ENCODE measurements around the gene PMM1. TPM values are rescaled to one million over a fixed set of nuclear protein-coding genes. Genes with fewer than 3 reads are reported as not detected.

The PMM1 gene
- polyA plus RNA-seq, 1 donor (not counting 4 experiments of a cell fraction or from before 2014, with no cell fraction given): 39.6 TPM

DNA sequence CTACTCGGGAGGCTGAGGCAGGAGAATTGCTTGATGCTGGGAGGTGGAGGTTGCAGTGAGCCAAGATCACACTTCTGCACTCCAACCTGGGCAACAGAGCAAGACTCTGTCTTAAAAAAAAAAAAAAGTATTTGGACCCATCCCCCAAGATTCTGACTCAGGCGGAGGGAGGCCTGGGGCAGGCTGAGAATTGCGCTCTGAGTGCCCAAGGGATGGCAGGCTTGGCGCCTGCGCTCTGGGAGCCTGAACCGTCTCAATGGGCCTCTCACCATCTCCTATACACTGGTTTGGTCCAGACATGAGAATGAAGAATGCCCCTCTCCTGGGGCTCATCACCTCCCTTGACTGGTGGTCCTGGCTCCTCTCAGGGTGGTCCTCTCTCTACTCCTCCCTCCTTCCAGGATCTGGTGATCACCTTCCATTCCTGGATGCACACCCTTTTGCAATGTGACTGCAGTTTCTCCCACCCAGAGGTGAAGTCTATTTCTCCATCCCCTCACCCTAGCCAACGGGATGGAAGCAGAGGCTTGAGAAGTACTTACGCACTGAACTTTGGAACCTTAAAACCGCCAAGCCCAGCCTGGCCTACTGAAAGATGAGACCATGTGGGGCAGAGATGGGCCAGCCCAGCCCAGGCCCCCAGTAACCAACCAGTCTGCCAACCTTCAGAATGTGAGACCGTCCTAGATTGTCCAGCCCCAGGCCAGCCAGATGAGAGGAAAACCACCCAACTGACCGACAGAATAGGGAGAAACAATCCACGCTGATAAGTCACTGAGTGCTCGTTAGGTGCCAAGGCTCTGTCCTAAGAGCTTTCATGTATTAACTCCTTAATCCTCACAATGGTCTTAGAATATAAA lies 50.3 kb downstream of the PMM1 start:
- Histone ChIP-seq H3K4me2 (ENCODE audit: control insufficient read depth, extremely low read depth, insufficient read depth, low read depth, low read length) (no peak overlapping the region), H3K9me3 (ENCODE audit: control insufficient read depth, low read depth, low read length) (no peaks in the 10 kb centered on the region), H3K27ac (ENCODE audit: control insufficient read depth, insufficient read depth, low read length) (no peak overlapping the region), H3K9me1 (ENCODE audit: control insufficient read depth, extremely low read depth, insufficient read depth, low read length) (peaks cover 2% of the 10 kb centered on the region), H3K79me2 (ENCODE audit: control insufficient read depth, insufficient read depth, low read length) (peaks cover 52% of the 10 kb centered on the region), H4K20me1 (ENCODE audit: control insufficient read depth, extremely low read depth, insufficient read depth, low read length) (peaks cover 4% of the 10 kb centered on the region), H3K36me3 (ENCODE audit: control insufficient read depth in 2 of 2, extremely low read depth in 1 of 2, insufficient read depth in 2 of 2, low read length in 2 of 2) (peaks cover 14 to 15% of the 10 kb centered on the region in 2 experiments), H3K4me3 (ENCODE audit: control insufficient read depth in 2 of 3, extremely low read depth in 1 of 3, insufficient read depth in 2 of 3, low read depth in 1 of 3, low read length in 3 of 3) (no peak overlapping the region), H3K9ac (ENCODE audit: control insufficient read depth, extremely low read depth, insufficient read depth, low read length) (no peak overlapping the region), H3K27me3 (ENCODE audit: control insufficient read depth, extremely low read depth, insufficient read depth, low read length) (no peaks in the 10 kb centered on the region), H3K4me1 (ENCODE audit: control insufficient read depth, extremely low read depth, insufficient read depth, low read length) (peaks cover 9% of the 10 kb centered on the region), H2AFZ (ENCODE audit: control insufficient read depth, low read length) (no peak overlapping the region)
- dilution Hi-C loops (cut with MboI; ENCODE audit: extremely low pct_ligation_motif_present, low sequenced_read_pairs): no loop called here
- FAIRE-seq (no peak), DNase-seq (ENCODE audit: low read depth, low spot score) (no peak)
- TF ChIP-seq, protein P1, sequence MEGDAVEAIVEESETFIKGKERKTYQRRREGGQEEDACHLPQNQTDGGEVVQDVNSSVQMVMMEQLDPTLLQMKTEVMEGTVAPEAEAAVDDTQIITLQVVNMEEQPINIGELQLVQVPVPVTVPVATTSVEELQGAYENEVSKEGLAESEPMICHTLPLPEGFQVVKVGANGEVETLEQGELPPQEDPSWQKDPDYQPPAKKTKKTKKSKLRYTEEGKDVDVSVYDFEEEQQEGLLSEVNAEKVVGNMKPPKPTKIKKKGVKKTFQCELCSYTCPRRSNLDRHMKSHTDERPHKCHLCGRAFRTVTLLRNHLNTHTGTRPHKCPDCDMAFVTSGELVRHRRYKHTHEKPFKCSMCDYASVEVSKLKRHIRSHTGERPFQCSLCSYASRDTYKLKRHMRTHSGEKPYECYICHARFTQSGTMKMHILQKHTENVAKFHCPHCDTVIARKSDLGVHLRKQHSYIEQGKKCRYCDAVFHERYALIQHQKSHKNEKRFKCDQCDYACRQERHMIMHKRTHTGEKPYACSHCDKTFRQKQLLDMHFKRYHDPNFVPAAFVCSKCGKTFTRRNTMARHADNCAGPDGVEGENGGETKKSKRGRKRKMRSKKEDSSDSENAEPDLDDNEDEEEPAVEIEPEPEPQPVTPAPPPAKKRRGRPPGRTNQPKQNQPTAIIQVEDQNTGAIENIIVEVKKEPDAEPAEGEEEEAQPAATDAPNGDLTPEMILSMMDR (optimal IDR thresholded peaks at IDR 0.05 in 1 of 3, IDR thresholded peaks at IDR 0.05 in 1 of 3, conservative IDR thresholded peaks at IDR 0.05 in 1 of 3; ENCODE audit: extremely low read depth in 1 of 3, insufficient read depth in 2 of 3, low read length in 3 of 3): no peak

DNA sequence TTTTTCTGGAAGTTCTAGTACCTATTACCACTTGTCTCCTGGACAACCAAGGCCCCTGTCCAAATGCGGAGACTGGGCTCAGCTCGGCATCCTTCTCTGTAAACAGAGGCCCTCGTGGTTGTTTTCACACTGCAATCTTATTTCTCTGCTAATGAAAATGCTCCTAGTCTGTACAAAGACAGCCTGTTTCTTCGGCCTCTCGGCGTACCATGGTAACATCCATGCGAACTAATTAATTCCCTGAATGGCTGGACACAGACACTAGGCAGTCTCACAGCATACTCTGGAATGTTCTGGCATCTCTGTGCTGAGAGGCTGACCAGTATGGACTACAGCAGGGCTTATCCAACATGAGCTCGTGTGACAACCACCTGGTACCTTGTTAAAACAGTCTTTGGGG lies 51.1 kb downstream of the PMM1 start:
- DNase-seq (ENCODE audit: low read depth, low spot score) (no peak), FAIRE-seq (no peak)
- Histone ChIP-seq H3K4me3 (ENCODE audit: control insufficient read depth in 2 of 3, extremely low read depth in 1 of 3, insufficient read depth in 2 of 3, low read depth in 1 of 3, low read length in 3 of 3) (no peak overlapping the region), H3K9me1 (ENCODE audit: control insufficient read depth, extremely low read depth, insufficient read depth, low read length) (peaks cover 2% of the 10 kb centered on the region), H3K9ac (ENCODE audit: control insufficient read depth, extremely low read depth, insufficient read depth, low read length) (no peak overlapping the region), H3K9me3 (ENCODE audit: control insufficient read depth, low read depth, low read length) (no peaks in the 10 kb centered on the region), H3K27me3 (ENCODE audit: control insufficient read depth, extremely low read depth, insufficient read depth, low read length) (no peaks in the 10 kb centered on the region), H3K36me3 (ENCODE audit: control insufficient read depth in 2 of 2, extremely low read depth in 1 of 2, insufficient read depth in 2 of 2, low read length in 2 of 2) (peaks cover 16 to 22% of the 10 kb centered on the region in 2 experiments), H4K20me1 (ENCODE audit: control insufficient read depth, extremely low read depth, insufficient read depth, low read length) (peaks cover 4% of the 10 kb centered on the region), H3K4me1 (ENCODE audit: control insufficient read depth, extremely low read depth, insufficient read depth, low read length) (peaks cover 9% of the 10 kb centered on the region), H3K27ac (ENCODE audit: control insufficient read depth, insufficient read depth, low read length) (no peak overlapping the region), H2AFZ (ENCODE audit: control insufficient read depth, low read length) (no peak overlapping the region), H3K4me2 (ENCODE audit: control insufficient read depth, extremely low read depth, insufficient read depth, low read depth, low read length) (no peak overlapping the region), H3K79me2 (ENCODE audit: control insufficient read depth, insufficient read depth, low read length) (peaks cover 46% of the 10 kb centered on the region)
- TF ChIP-seq, protein P1 (optimal IDR thresholded peaks at IDR 0.05 in 1 of 3, IDR thresholded peaks at IDR 0.05 in 1 of 3, conservative IDR thresholded peaks at IDR 0.05 in 1 of 3; ENCODE audit: extremely low read depth in 1 of 3, insufficient read depth in 2 of 3, low read length in 3 of 3): no peak
- no peak for TF ChIP-seq EZH2 (IDR thresholded peaks at IDR 0.05; ENCODE audit: low read length)
- dilution Hi-C loops (cut with MboI; ENCODE audit: extremely low pct_ligation_motif_present, low sequenced_read_pairs): no loop called here
